GDM1 (cell line): Measurements from ENCODE around the gene SH2D2A.

Experiments used
- DNase-seq: peaks from one replicate; lab custom pipeline; 2025; lab: John Stamatoyannopoulos, UW

SH2D2A gene

GRCh38 chr1:156847591-156848460, 31.2 kb upstream of the SH2D2A start:
- no peak for DNase-seq

GRCh38 chr1:156846643-156847042, 30.0 kb upstream of the SH2D2A start:
- no peak for DNase-seq

DNA sequence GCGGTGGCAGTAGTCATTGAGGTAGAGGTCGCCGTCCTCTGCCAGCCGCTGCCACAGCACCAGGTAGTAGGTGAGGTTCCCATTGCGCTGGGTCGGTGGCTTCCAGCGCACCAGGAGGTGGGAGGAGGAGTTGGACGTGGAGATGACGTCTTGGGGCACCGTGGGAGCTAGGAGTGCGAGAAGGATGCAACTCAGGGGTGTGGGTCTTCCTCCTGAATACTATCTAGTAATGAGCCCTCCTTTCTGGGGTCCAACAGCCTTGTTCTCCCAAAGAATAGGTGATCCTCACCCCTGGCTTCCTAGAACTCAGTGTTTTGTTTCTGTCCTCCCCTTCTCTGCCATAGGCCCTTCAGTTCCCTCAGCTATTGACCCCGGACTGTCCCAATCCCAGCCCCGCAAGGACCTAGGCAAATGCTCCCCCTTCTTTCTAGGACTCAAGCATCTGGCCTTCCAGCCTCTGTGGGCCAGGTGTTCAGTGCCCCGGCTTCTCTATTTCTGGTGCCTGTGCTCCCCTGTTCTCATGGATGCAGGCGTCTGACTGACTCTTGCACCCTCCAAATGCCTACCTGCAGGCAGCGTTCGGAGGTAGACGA, 29.4 kb upstream of the SH2D2A start:
- DNase-seq: no peak

DNA sequence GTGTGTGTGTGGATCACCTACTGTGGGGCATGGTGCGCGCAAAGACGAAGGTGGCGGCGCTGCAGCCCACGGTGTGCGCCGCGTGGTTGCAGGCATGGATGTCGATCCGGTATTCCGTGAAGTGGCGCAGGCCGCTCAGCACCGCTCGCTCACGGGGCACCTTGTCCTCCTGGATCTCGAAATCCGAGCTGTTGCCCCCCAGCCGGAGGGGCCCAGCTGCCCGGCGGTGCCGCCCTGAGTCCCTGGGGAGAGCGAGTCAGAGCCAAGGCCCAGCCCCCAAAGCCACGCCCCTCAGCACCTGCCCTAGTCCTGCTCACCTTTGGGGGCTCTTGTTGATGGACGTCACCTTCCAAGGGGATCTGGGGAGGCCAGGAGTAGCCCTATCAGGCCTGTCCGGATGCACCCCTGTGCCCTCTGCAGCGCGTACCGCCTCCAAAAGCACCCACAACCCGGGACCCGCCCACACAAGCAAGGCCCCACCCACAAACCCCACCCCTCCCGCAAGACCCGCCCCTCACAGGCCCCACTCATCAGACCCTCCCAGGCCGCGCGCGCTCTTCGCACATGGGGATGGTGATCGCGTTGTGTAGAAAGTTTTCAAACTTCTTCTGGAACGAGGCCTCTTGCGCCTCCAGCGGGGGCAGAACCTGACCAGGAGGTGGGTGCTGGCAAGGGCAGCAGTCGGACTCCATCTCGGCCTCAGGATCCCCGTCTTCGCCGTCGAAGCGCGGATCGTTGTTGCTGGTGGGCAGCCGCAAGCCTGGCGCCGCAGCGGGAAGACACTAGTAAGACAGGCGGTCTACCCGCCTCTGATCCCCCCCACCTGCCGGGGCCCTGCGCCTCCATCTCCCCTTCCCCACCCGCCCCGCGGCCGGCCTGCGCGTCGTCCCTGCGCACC, 28.7 kb upstream of the SH2D2A start:
- DNase-seq: no peak

GRCh38 chr1:156844638-156845037, 28.0 kb upstream of the SH2D2A start:
- DNase-seq: no peak

GRCh38 chr1:156844102-156844501, 27.5 kb upstream of the SH2D2A start:
- DNase-seq: no peak

- DNase-seq: no peak
These were observed 26.1 kb upstream of the SH2D2A start for GRCh38 chr1:156842618-156843300.

DNA sequence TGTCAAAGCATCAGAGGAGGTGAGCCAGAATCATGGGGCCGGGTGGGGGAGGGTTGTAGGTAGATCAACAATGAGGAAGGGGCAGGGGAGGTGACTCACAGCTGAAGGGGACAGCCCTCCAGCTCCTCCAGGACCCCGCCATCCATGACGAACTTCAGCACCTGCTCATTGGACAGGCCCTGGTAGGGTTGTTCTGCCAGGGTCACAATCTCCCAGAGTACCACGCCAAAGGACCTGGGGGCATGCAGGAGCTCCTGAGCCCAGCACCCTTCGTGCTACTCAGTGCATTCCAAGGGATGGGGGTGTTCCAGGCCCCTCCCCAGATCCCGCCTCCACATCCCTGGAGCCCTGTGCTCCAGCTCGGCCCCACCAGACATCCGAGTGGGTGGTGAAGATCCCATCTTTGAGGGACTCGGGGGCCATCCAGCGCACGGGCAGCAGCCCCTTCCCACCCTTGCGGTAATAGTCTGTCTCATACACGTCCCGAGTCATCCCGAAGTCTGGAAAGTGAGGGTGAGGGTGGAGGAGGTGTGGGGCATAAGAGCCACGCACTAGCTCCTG, 24.7 kb upstream of the SH2D2A start:
- DNase-seq: no peak

DNA sequence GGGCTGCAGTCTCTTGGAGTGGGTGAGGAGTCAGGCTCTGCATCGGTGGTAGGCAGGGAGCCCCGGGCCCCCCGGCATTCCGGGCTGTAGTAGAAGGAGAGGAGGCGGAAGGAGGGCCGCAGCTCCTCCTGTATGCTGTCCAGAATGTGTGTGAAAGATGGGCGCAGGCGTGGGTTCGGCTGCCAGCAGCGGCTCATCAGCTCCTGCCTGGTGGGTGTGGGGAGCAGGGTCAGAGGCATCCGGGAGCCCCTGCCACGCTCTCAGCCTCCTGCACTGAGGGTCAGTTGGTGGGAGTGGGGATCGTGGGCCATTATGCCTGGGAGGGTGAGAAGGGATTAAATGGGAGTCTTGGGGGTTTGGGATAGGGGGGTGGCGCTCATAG, 24.2 kb upstream of the SH2D2A start:
- no peak for DNase-seq

DNA sequence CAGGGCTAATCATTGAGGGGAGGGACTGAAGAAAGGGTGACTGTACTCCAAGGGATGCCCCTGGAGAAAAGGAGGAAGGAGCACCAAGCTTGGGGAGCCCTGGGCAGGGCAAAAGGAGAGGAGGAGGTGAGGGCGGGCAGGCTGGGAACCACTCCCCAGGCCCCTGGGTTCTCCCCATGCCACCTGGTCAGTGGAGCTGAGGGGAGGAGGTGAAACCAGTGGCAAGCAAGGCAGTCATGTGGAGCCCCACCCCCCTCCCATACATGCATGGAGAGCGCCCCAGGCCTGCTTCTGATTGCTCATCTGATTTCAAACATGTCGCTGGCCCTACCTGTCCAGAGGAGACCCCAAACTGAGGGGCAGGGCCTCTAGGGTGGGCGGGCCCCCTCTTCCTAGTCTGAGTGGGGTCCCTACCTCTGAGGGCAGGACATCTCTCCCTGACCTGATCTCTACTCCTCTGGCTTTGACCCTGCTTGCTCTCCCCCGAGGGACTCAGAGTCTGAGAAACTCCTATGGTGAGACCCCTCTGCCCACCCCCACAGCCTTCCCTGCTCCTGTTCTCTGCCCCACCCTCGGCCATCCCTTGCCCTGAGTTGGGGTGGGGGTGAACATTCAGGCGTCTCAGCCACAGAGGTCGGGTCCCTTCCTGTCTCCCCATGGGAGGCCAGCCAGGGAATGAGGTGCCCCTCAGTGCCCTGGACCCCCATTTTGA, 23.7 kb upstream of the SH2D2A start:
- no peak for DNase-seq

GRCh38 chr1:156839426-156840109, 22.9 kb upstream of the SH2D2A start:
- no peak for DNase-seq

GRCh38 chr1:156838972-156839371, 22.3 kb upstream of the SH2D2A start:
- no peak for DNase-seq

- no peak for DNase-seq
These were observed 20.2 kb upstream of the SH2D2A start for GRCh38 chr1:156836892-156837291.

GRCh38 chr1:156836041-156836654, 19.5 kb upstream of the SH2D2A start:
- DNase-seq: no peak

DNA sequence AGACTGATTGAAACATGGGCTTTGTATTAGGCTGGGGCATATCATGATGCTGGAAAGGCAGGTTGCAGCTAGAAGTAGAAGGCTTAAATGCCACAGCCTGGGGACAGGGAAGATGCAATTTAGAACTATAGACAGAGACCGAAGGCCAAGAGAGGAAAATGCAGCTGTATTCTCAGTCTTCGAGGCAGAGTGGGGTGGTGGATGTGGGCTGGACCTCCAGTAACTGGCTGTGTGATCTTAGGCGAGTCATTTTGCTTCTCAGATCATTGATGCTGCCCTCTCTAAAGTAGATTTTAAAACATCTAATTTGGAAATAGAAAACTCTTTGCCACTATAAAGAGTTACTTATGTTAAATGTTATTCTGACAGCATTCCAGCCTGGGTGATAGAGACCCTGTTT, 17.7 kb upstream of the SH2D2A start:
- no peak for DNase-seq

DNA sequence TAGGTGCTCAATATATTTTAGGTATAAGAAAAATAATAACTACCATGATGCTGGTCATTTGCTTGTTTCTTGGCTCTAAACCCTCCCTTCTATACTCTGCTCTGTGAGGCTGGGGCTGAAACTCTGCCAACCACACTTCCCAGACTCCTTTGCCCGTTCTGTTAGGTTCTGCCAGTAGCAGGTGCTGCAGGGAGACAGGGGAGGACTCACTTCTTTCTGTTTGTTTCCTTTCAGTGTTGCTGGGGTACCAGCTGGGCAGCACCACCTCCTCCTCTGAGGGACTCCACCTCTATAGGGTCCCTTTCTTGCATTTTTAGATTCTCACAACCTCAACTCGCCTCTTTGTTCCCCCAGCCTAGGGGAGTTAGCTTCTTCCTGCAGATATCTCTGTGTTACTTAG, 17.0 kb upstream of the SH2D2A start:
- no peak for DNase-seq

GRCh38 chr1:156832434-156832833, 15.8 kb upstream of the SH2D2A start:
- no peak for DNase-seq

DNA sequence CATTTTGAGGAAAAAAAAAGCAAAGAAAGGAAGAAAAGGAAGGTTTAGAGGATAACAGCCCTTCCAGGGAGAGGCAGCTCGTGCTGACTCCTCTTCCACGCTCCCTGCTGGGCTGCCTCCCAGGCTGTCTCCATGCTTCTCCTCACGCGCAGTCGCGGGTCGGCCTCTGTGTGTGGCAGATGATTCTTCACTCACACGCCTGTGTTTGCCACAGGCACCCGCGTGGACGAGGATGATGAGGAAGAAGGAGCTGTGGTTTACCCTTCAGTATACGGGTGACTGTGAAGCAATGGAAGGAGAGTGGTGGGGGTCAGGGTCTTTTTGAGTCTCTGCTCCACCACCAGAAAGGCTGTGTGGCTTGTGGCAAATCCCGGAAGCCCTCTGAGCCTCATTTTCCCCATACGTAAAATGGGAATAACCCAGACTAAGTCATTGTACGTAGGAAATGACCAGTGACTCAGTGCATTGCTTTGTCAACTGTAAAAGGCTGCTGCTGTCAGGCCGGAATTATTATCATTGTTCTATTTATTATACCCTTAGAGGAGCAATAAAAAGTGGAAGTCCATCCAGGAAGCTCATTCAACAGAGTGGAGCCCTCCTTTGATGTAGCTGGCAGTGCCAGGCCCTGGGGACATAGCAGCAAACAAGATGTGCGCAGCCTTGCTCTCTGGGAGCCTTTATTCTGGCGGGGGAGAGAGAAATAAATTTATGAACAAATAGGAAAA, 11.9 kb upstream of the SH2D2A start:
- no peak for DNase-seq

GRCh38 chr1:156826630-156827029, 10.0 kb upstream of the SH2D2A start:
- DNase-seq: no peak
